GM10266 (cell line): ENCODE measurements around the gene ZDHHC12.
A peak's percentile ranks its signal among the peaks of the same experiment; 100 is the strongest.

Experiments used
- DNase-seq: peaks from one replicate; pipeline ENCODE4 v3.0.0; 2012; ENCODE audit errors: extremely low spot score
- CTCF ChIP-seq: IDR thresholded peaks from 2 replicates; pipeline ENCODE4 v1.5.1; 2012; ENCODE audit warnings: mild to moderate bottlenecking, low read depth; ENCODE audit not compliant: control insufficient read depth, insufficient read depth; ENCODE audit errors: missing control alignments

Gene ZDHHC12

GRCh38 chr9:128723866-128724743 lies at the start of gene ZDHHC12:
Gene ZDHHC12, minus strand, starts transcription at chr9:128724127. Its CDS starts 34 bp downstream, at chr9:128724093.
- DNase-seq: peak; percentile 100
- TF ChIP-seq CTCF: no peak

GRCh38 chr9:128773049-128773448 lies 49.1 kb upstream of the ZDHHC12 start:
- no peak for TF ChIP-seq CTCF

GRCh38 chr9:128771745-128772519 lies 48.0 kb upstream of the ZDHHC12 start, which contains the start of gene ZER1:
Gene ZER1, minus strand, starts transcription at chr9:128771927. Its CDS starts 16,362 bp downstream, at chr9:128755565.
- TF ChIP-seq CTCF: no peak
- DNase-seq: peak; percentile 98

More at GRCh38 chr9:128773049-128773448, 49.1 kb upstream of the ZDHHC12 start:
- no peak for DNase-seq

- no peak for TF ChIP-seq CTCF
- peak; percentile 54 for DNase-seq
Observed at GRCh38 chr9:128771094-128771721, 47.3 kb upstream of the ZDHHC12 start.

GRCh38 chr9:128770286-128771030 lies 46.5 kb upstream of the ZDHHC12 start:
- DNase-seq: no peak
- no peak for TF ChIP-seq CTCF

- TF ChIP-seq CTCF: no peak
- DNase-seq: no peak
Observed at GRCh38 chr9:128768606-128769005, 44.7 kb upstream of the ZDHHC12 start.
